Posterior cingulate gyrus (tissue), 11 donors: ENCODE data around the gene GOLT1A.
"Not testable (repeated sequence)": the region's sequence is repeated elsewhere in the genome, so short reads cannot be mapped to it uniquely, and the experiment has no call there.

Experiments
- DNase-seq, 10 donors: peaks; one replicate each; pipeline versions ENCODE4 v3.0.0 to v3.0.0-alpha.2; 2020 to 2021; ENCODE audit warnings: mixed read lengths in 3 of 10
- intact Hi-C: fragments of 100-400 bp; cut with DNase I; formaldehyde crosslinking; loops from one replicate; pipeline ENCODE4 v1.15.1; 2023

GOLT1A gene

DNA sequence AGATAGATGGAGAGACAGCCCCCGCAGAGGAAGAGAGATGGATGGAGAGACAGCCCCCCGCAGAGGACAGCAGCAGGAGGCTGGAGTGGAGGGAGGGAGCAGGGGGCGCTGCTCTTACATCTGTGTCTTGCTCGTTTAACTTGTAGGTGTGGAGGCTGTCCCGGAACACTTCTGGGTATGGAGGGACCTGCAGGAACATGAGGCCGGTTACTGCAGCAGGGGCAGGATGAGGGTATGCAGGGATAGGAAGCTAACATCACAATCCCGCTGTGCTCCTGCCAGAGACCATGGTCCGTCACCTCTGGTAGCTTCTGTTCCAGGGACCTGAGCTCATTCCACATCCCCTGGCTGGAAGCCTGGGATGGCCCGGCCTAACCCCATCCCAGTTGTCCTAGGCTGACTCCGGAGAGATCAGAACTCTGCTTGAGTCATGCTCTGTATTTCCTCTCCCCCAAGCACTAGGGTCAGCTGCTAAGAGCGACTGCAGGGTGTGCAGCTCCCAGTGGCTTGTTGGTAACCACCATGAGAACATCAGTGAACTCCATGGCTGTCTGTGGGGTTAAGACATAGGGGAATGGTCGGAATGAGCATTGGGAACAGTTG, 36.7 kb upstream of the GOLT1A start:
- intact Hi-C loops = no loop called here
- DNase-seq = peak in 1 of 10 donors; percentile 83

DNA sequence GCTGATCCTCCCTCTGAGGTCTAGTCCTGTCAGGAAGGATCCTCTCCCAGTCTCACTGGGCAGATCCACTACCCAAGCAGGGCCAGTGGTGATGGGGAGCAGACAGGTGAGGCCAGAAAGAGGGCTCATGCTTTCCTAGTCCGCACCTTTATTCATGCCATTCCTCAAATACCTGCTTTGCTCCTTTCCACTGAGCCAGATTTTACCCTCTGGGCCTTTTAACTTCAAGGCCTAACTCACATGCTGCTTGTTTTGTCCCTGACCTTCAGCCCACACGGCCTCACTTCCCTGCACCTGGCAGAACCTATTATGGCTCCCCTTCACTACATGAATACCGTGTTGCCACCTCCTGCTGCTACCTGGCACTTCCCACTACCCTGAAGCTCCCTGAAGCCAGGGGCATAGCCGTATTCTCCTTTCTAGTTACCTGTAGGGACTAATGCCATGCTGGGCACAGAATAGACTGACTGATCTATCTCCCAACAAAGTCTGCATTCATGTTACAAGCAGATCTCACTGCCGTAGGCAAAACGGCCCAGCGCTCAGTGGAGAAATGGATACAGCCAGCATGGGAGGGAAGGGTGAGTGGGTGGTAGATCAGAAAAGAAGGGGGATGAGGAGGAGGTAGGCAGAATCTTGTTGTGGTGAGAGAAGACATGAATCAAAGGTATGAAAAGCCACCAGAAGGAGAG, 36.1 kb upstream of the GOLT1A start:
- peak in 5 of 10 donors; percentile 26 to 87 (median 52) for DNase-seq
- intact Hi-C loops = no loop called here

DNA sequence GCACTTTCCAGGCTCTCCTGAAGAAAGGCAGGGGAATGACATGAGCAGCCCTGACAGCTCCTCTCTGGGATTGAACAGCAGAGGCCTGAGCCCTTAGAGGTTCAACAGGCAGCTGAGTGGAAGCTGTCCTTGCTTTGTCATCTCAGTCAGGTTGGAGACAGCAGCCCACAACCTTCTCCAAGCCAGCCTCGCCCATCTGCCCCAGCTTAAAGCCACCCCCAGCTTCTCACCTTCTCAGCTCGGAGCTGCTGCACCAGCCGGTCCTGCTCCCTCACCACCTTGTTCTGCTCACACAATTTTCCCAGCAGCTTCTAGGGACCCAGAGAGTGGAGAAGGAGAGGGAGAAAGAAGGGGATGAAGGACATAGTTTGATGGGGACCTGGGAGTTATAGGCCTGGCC, 35.2 kb upstream of the GOLT1A start:
- peak in 8 of 10 donors; percentile 51 to 95 (median 62) for DNase-seq
- intact Hi-C loops = no loop called here

DNA sequence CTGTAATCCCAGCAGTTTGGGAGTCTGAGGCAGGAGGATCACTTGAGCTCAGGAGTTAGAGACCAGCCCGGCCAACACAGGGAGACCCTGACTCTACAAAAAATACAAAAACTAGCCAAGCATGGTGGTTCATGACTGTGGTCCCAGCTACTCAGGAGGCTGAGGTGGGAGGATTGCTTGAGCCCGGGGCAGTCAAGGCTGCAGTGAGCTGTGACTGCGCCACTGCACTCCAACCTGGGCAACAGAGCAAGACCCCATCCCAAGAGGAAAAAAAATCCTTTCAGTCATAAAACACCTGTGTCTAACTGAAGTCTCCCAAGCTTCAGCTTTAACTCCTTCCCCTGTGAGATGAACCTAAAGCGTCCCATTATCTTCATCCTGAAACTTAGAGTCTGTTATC, 33.1 kb upstream of the GOLT1A start:
- DNase-seq = peak in 1 of 10 donors; percentile 16
- intact Hi-C loops = no loop called here

DNA sequence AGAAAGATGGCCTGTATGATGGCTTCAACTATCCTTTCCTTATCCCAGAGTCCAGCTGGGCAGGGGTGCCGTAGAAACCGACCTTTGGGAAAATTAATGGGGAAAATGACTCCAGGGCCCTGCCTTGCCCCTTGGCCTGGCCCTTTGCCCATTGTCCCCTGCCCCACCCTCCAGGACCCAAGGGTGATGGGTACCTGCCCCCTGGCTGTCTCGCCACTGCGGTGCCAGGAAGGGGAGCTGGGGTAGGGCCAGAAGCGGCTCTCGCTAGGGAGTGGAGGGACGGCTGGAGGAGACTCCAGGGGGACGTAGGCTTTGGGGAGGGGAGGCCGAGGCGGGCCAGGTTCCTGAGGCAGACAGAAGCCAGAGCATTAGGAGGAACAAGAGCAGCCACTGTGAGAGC, 29.1 kb upstream of the GOLT1A start:
- DNase-seq = peak in 1 of 10 donors; percentile 65
- intact Hi-C loops = no loop called here

DNA sequence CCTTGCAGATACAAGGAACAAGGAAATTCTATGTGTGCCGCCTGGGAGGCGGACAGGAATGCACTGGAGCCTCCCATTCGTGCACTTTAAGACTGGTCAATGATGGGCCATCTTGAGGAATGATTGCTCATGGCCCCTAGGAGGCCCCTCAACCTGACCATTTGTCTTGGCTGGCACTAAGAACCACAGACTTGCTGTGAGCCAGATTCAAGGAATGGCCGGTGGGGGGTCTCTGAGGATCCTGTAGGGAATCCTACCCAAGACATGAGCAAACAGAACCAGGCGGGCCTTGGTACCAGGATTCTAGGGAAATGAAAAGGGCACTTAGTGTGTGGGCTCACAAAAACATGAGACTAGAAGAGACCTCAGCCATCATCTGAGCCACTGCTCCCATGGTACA, 28.1 kb upstream of the GOLT1A start:
- peak in 1 of 10 donors; percentile 57 for DNase-seq
- intact Hi-C loops = no loop called here

DNA sequence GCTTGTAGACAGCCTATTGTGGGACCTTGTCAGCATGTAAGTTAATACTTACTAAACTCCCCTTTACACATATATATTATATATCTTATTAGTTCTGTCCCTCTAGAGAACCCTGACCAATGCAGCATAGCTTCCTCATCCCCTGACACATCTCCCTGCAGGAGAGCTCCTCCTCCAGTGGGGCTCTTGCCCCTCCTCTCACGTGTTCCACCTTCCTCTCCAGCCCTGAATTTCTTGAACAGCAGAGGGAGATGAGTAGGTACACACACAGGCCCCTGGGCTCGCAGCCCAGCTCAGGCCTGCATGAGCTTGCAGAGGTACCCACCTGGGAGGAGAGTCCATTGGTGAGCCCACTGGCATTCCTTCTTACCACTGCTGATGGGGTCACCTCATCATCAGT, 27.3 kb upstream of the GOLT1A start:
- intact Hi-C loops = no loop called here
- DNase-seq = no peak

DNA sequence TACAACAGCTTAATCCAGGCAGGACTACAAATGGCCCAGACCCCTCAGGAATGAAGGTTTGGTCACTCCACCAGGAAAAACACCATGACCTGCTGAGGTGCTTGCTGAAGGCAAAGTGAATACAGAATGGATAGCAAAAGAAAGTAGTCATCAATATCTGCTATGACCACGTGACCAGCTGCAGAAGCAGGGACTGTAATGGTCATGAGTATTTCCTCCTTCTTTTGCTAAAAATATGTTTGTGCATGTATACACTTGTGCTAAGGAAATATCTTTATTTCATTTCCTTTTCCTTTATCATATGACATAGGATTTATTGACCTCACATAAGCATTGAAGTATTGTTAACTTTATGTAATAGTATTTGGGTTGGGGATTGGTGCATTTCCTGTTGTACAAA, 26.4 kb upstream of the GOLT1A start:
- intact Hi-C loops = no loop called here
- peak in 1 of 10 donors; percentile 11 for DNase-seq

DNA sequence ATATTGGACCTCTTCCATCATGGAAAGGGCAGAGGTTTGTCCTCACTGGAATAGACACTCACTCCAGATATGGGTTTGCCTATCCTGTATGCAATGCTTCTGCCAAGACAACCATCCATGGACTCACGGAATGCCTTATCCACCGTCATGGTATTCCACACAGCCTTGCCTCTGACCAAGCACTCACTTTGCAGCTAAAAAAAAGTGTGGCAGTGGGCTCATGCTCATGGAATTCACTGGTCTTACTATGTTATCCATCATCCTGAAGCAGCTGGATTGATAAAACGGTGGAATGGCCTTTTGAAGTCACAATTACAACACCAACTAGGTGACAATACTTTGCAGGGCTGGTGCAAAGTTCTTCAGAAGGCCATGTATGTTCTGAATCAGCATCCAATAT, 25.6 kb upstream of the GOLT1A start:
- intact Hi-C loops, DNase-seq: not testable (repeated sequence)

DNA sequence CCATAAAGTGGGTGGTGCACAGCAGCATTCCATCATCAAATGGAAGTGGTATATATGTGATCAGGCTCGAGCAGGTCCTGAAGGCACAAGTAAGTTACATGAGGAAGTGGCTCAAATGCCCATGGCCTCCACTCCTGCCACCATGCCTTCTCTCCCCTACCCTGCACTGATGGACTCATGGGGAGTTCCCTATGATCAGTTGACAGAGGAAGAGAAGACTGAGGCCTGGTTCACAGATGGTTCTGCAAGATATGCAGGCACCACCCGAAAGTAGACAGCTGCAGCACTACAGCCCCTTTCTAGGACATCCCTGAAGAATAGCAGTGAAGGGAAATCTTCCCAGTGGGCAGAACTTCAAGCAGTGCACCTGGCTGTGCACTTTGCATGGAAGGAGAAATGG, 24.7 kb upstream of the GOLT1A start:
- intact Hi-C loops = not testable (repeated sequence)

DNA sequence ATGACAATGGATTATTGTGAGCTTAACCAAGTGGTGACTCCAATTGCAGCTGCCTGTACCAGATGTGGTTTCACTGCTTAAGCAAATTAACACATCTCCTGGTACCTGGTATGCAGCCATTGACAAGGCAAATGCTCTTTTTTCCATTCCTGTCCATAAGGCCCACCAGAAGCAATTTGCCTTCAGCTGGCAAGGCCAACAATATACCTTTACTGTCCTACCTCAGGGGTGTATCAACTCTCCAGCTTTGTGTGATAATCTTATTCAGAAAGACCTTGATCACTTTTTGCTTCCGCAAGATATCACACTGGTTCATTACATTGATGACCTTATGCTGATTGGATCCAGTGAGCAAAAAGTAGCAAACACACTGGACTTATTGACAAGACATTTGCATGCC, 23.7 kb upstream of the GOLT1A start:
- DNase-seq, intact Hi-C loops: not testable (repeated sequence)

More for the DNA sequence above, 24.7 kb upstream of the GOLT1A start:
- peak in 1 of 10 donors; percentile 24 for DNase-seq

DNA sequence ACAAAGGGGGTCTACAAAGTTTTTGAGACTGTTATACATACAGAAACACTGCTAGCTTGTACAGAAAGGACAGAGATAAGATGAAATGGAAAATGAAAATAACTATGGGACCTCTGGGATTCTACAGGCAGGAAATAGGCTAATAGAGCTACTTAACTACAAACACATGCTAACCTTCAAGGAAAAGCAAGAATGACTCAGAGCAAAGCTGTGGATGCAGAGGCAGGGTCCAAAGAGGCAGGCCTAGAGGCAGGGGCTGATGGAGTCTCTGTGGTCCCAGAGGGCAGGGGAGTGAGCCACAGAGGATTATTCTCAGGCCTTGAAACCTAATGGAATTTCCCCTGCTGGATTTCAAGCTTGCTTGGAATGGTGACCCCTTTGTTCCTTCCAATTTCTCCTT, 18.7 kb upstream of the GOLT1A start:
- DNase-seq = peak in 1 of 10 donors; percentile 8
- intact Hi-C loops = no loop called here

DNA sequence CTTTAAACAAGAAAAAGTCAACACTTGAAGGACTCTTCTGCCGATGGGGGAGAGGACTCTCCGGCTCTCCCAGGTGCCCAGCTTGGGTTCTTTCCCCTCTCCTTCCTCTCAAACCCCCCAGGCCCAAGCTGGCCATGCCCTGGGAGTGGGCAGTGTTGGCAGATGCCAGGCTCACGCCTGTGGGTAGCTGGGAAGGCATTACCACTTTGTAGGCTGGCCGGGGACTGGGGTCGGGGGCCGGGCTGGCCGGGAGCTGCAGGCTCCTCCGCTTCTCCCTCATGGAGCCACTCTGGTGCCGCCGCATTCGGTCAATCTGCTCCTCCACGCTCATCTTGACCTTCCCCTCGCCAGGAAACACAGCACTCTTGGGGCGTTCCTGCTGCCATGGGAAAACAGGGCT, 16.4 kb upstream of the GOLT1A start:
- intact Hi-C loops = no loop called here

DNA sequence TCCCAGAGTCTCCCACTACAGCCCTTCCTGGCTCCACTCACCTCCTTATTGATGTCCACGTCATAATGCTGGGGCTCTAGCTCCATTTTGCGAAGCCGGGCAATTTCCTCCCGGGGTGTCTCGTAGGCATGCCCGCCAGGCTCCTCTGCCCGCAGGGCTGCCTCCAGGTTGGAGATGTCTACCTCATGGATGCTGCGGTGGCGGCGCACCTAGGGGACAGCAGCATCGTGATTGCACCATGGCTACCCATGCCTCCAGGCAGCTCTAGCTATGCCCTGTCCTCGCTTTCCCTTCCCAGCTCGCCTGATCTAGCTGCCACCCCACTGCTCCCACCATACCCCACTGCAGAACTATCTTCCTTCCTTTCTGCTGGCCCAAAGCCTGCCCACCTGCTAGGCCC, 15.1 kb upstream of the GOLT1A start:
- peak in 1 of 10 donors; percentile 44 for DNase-seq
- intact Hi-C loops = no loop called here

More for the DNA sequence above, 16.4 kb upstream of the GOLT1A start:
- peak in 1 of 10 donors; percentile 72 for DNase-seq

DNA sequence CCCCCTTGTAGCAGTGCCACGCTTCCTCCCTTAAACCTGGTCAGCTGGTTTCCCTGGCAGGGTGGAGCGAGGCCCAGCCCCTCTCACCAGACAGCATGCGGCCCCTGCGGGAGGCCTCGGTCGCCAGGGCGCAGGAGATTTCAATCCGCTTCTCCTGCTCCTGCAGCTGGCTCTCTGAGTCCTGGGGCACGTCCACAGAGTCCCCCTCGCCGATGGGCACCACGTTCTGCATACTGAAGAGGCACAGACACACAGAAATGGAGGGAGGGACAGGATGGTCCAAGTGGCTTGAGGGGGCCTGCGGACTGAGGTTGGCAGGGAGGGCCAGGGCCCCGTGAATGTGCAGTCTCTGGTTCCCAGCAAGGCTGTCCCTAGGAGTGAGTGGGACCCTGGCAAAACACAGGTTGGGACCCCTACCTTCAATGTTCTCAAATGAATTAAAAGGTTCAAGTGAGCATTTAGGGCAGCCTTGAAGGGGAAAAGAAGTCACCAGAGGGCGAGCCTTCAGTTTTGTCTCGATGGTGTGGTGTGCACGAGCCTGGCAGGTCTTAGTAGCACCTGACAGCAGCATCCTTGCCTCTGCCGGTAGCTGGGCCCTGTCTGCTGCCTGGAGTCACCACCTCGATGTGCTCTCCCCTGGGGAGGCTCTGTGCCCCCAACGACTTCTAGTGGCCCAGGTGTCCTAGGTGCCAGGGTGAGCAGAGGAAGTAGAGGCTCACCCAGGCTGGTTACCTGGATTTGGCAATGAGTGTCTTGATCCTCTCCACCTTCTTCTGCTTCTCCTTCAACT, 14.4 kb upstream of the GOLT1A start:
- intact Hi-C loops = no loop called here
- DNase-seq = peak in 1 of 10 donors; percentile 58

DNA sequence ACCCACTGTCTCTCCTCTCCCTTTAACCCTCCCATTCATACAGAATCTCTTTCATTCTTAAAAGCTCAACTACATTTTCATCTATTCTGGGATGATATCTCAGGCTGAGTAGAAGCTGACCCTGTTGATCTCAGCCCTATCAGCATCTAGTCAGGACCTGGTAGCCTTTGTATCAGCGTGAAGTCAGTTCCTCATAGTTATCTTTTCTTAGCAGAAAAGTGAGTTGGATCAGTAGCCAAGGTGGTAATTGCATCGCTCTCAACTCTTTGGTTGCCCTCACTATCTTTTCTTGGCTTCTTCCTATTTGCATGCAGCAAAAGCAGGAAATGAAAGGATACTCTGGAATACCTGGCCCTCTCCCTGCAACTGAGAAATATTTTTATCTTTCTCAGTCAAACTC, 13.6 kb upstream of the GOLT1A start:
- no peak for DNase-seq
- intact Hi-C loops = no loop called here

DNA sequence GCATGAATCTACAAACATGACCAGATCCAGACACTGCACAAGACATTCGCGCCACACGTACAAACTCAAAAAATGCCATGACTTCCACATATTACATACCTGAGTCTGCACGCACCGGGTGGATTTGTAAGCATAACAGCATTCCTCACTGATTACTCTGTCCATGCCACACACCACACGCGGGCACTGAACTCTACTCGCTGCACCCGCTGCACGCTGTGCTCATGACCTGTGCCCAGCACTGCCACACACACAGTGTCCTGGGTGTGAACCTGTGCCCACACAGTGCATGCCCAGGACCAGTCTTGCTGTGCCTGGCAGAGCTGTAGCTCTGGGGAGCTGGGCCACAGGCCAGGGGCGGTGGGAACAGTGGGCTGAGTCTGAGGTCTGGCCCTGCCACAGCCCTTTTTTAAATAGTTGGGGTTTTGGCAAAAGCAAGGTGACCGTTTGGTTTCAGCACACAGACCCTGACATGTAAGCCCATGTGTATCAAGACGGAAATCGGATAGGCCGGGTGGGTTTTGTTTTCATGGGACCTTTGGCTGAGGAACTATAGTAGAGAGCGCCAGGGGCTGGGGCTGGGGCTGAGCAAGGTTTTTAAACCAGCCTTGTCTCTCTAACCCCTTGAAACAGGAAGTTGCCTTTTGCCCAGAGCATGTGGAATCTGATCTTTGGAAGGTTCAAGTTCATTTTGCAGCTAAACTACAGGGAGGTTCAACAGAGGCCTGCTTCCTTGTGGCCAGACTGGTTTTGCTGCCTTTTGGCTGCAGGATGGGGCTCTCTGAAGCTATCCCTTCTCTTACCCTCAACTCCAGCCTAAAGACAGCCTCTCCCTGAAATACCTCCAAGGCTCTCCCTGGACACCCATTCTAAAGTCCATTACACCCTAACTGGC, 12.3 kb upstream of the GOLT1A start:
- intact Hi-C loops = no loop called here
- DNase-seq = peak in 1 of 10 donors; percentile 60

DNA sequence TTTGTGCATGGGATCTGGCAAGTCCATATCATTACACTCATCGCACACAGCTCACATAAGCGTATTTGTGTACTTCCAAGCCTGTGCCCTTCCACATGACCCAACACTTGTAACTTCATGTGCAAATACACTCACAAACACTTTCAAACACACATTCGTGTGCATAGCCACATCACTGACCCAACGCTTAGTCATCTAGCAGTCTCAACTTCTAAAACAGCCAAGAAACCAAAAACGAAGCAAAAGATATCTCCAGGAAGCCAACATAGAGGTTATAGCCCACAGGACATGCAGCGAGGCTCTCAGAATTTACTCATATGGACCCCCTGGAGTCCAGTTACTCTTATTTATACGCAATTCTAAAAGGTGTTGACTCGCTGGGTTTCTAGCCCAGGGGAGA, 10.9 kb upstream of the GOLT1A start:
- DNase-seq = peak in 1 of 10 donors; percentile 9
- intact Hi-C loops = no loop called here

DNA sequence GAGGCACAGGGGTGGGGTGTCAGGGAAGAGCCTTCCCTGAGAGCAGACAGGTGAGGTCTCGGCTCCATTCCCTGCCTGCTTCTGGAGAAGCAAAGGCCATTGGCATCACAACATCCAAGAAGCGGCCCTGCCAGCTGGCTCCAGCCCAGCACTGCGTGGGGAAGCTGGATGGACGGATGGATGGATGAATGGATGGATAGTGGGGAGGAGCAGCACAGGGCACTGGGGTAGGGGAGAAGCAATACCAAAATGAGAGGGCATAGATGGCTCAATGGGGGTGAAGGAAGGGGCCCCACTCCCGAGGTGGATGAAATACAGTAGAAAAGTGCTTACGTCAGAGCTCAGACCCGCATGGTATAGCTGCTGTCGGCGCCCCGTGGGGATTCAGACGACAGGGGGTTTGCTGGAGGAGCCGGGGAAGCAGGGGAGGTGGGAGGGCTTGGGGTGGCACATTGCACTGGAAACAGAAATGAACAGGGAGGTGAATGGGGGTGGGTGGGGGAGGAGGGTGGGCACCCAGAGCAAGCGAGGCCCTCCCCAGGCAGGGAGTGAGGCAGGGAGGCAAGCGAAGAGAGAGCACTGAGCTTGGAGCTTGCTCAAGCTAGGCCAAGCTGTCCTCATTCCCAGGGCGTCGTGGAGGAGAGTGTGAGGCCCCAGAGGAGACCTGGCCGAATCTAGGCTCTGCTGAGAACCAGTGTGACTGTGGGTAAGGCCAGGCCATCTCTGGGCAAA, 9.5 kb upstream of the GOLT1A start:
- peak in 1 of 10 donors; percentile 61 for DNase-seq
- intact Hi-C loops = no loop called here

DNA sequence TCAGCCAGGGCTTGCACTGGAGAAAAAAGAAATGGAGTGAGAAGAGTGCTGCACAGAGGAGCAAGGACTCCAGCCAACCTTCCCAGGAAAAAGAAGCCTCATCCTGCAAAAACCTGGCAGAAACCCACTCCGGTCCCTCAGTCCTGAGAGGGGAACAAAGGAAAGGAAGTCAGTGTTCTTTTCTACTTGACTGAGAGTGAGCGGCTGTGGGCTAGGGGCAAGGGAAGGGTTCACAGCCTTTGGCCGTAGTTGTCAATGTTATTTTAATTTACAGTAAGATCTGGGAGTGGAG, 8.9 kb upstream of the GOLT1A start:
- intact Hi-C loops = no loop called here
- peak in 1 of 10 donors; percentile 37 for DNase-seq
